ENCODE results near the gene BABAM2.

The BABAM2 gene

GRCh38 chr2:28150236-28150915 is 259.8 kb downstream of the BABAM2 start:
- DNase-seq (ENCODE audit: low read depth) = no peak
- in situ Hi-C loops (cut with HindIII; ENCODE audit: low sequenced_read_pairs) = no loop called here
- H3K4me3 ChIP-seq (ENCODE audit: low read depth, low read length) = no peak overlapping the region
- no peak for TF ChIP-seq CTCF (IDR thresholded peaks at IDR 0.05; ENCODE audit: low read depth, low read length, missing control alignments)

GRCh38 chr2:28150994-28151393 is 260.5 kb downstream of the BABAM2 start:
- in situ Hi-C loops (cut with HindIII; ENCODE audit: low sequenced_read_pairs) = no loop called here
- no peak for DNase-seq (ENCODE audit: low read depth)
- H3K4me3 ChIP-seq (ENCODE audit: low read depth, low read length) = no peak overlapping the region
- TF ChIP-seq CTCF (IDR thresholded peaks at IDR 0.05; ENCODE audit: low read depth, low read length, missing control alignments) = no peak

GRCh38 chr2:28152585-28153280 is 262.2 kb downstream of the BABAM2 start:
- peak; percentile 15 for DNase-seq (ENCODE audit: low read depth)
- no peak overlapping the region for H3K4me3 ChIP-seq (ENCODE audit: low read depth, low read length)
- no peak for TF ChIP-seq CTCF (IDR thresholded peaks at IDR 0.05; ENCODE audit: low read depth, low read length, missing control alignments)
- in situ Hi-C loops (cut with HindIII; ENCODE audit: low sequenced_read_pairs) = no loop called here

GRCh38 chr2:28153851-28154250 is 263.3 kb downstream of the BABAM2 start:
- H3K4me3 ChIP-seq (ENCODE audit: low read depth, low read length) = no peak overlapping the region
- DNase-seq (ENCODE audit: low read depth) = no peak
- in situ Hi-C loops (cut with HindIII; ENCODE audit: low sequenced_read_pairs) = no loop called here
- TF ChIP-seq CTCF (IDR thresholded peaks at IDR 0.05; ENCODE audit: low read depth, low read length, missing control alignments) = no peak

- in situ Hi-C loops (cut with HindIII; ENCODE audit: low sequenced_read_pairs) = no loop called here
- no peak for TF ChIP-seq CTCF (IDR thresholded peaks at IDR 0.05; ENCODE audit: low read depth, low read length, missing control alignments)
- no peak for DNase-seq (ENCODE audit: low read depth)
- H3K4me3 ChIP-seq (ENCODE audit: low read depth, low read length) = no peak overlapping the region
These were observed 264.6 kb downstream of the BABAM2 start for GRCh38 chr2:28155086-28155485.

GRCh38 chr2:28155627-28156026 is 265.1 kb downstream of the BABAM2 start:
- in situ Hi-C loops (cut with HindIII; ENCODE audit: low sequenced_read_pairs) = no loop called here
- TF ChIP-seq CTCF (IDR thresholded peaks at IDR 0.05; ENCODE audit: low read depth, low read length, missing control alignments) = peak; percentile 57
- no peak for DNase-seq (ENCODE audit: low read depth)
- H3K4me3 ChIP-seq (ENCODE audit: low read depth, low read length) = no peak overlapping the region

All from astrocyte of the cerebellum (primary cell).